ENCODE data around the gene TRAM2.

GRCh38 chr6:52591832-52592231, 15.0 kb upstream of the TRAM2 start:
- TF ChIP-seq CTCF (conservative IDR thresholded peaks at IDR 0.05; ENCODE audit: low read depth, low read length), result no peak
- TF ChIP-seq EZH2phosphoT487 (IDR thresholded peaks at IDR 0.05; ENCODE audit: borderline replicate concordance, low read length), result no peak

Data from PC-3 (cell line).